Breast epithelium (tissue), 3 donors: ENCODE measurements around the gene CDH13.

ENCODE experiments used
- CTCF ChIP-seq, 3 donors: fragments of 450-650 bp; IDR thresholded peaks; one replicate each; pipeline ENCODE4 v1.5.1; 2016 to 2017; ENCODE audit warnings: antibody characterized with exemption in 3 of 3, mild to moderate bottlenecking in 3 of 3, moderate library complexity in 3 of 3
- POLR2A ChIP-seq: fragments of 450-650 bp; IDR thresholded peaks from one replicate; pipeline ENCODE4 v1.6.1; 2016; ENCODE audit warnings: antibody characterized with exemption, mild to moderate bottlenecking, moderate library complexity
- POLR2AphosphoS5 ChIP-seq, 3 donors: sonication (generic); formaldehyde crosslinking; IDR thresholded peaks; one replicate each; pipeline ENCODE4 v1.6.1; 2017; ENCODE audit warnings: antibody characterized with exemption in 3 of 3

- TF ChIP-seq CTCF (IDR thresholded peaks at IDR 0.05) (no peak), POLR2A (no peak), POLR2AphosphoS5 (IDR thresholded peaks at IDR 0.05) (no peak)
These were observed 622.1 kb downstream of the CDH13 start for GRCh38 chr16:83248735-83249463.
